Keratinocyte (primary cell): ENCODE measurements around the gene FOSB. TPM values are rescaled to one million over a fixed set of nuclear protein-coding genes. Genes with fewer than 3 reads are reported as not detected.

Source experiments
- DNase-seq: peaks from one replicate; pipeline ENCODE4 v3.0.0-alpha.2; 2011; ENCODE audit warnings: low read depth, missing footprints, low spot score
- FAIRE-seq: peaks from 2 replicates; lab custom pipeline; 2011; peaks lifted over from hg19 to GRCh38; lab: Jason Lieb, UNC
- H2AFZ ChIP-seq: 2 replicates; pipeline ENCODE4 v1.6.0; 2012; ENCODE audit warnings: low read length, control low read depth, inconsistent platforms; ENCODE audit not compliant: control insufficient read depth
- H3K27ac ChIP-seq: 2 replicates; pipeline ENCODE4 v1.5.1; 2011; ENCODE audit warnings: low read length; ENCODE audit not compliant: control insufficient read depth, insufficient read depth
- H3K27me3 ChIP-seq: 3 replicates; pipeline ENCODE4 v1.6.0; 2011; ENCODE audit warnings: low read length; ENCODE audit not compliant: control insufficient read depth, insufficient read depth; ENCODE audit errors: extremely low read depth
- H3K36me3 ChIP-seq, 2 experiments: 2 replicates in 1 of 2; 3 replicates in 1 of 2; pipeline ENCODE4 v1.5.1; 2011; ENCODE audit warnings: low read length in 2 of 2, mild to moderate bottlenecking in 1 of 2; ENCODE audit not compliant: control insufficient read depth in 2 of 2, insufficient read depth in 2 of 2; ENCODE audit errors: extremely low read depth in 1 of 2
- H3K4me1 ChIP-seq: 3 replicates; pipeline ENCODE4 v1.5.1; 2011; ENCODE audit warnings: low read length; ENCODE audit not compliant: control insufficient read depth, insufficient read depth; ENCODE audit errors: extremely low read depth
- H3K4me2 ChIP-seq: 3 replicates; pipeline ENCODE4 v1.6.0; 2011; ENCODE audit warnings: low read depth, low read length; ENCODE audit not compliant: control insufficient read depth, insufficient read depth; ENCODE audit errors: extremely low read depth
- H3K4me3 ChIP-seq, 3 experiments: fragments of 200-600 bp in 1 of 3; sonication (generic) in 1 of 3; 2 replicates in 2 of 3; 3 replicates in 1 of 3; pipeline ENCODE4 v1.5.1; 2011 to 2016; ENCODE audit warnings: low read length in 3 of 3, mild to moderate bottlenecking in 3 of 3, control low read depth in 2 of 3, inconsistent platforms in 1 of 3, low read depth in 1 of 3, mixed read lengths in 1 of 3, mixed run types in 1 of 3, moderate library complexity in 1 of 3; ENCODE audit not compliant: control insufficient read depth in 2 of 3, insufficient read depth in 2 of 3; ENCODE audit errors: extremely low read depth in 1 of 3
- H3K79me2 ChIP-seq: 2 replicates; pipeline ENCODE4 v1.6.0; 2012; ENCODE audit warnings: low read length; ENCODE audit not compliant: control insufficient read depth, insufficient read depth
- H3K9ac ChIP-seq: 3 replicates; pipeline ENCODE4 v1.6.0; 2011; ENCODE audit warnings: low read length; ENCODE audit not compliant: control insufficient read depth, insufficient read depth; ENCODE audit errors: extremely low read depth
- H3K9me1 ChIP-seq: 3 replicates; pipeline ENCODE4 v1.6.0; 2011; ENCODE audit warnings: low read length; ENCODE audit not compliant: control insufficient read depth, insufficient read depth; ENCODE audit errors: extremely low read depth
- H3K9me3 ChIP-seq: 2 replicates; pipeline ENCODE4 v1.5.1; 2012; ENCODE audit warnings: low read depth, low read length; ENCODE audit not compliant: control insufficient read depth
- H4K20me1 ChIP-seq: 3 replicates; pipeline ENCODE4 v1.6.0; 2011; ENCODE audit warnings: low read length; ENCODE audit not compliant: control insufficient read depth, insufficient read depth; ENCODE audit errors: extremely low read depth
- CTCF ChIP-seq, 3 experiments: IDR thresholded peaks in 1 of 3; conservative IDR thresholded peaks in 1 of 3; optimal IDR thresholded peaks in 1 of 3; 2 replicates in 2 of 3; 3 replicates in 1 of 3; pipeline versions ENCODE3 to v1.5.1; 2011; ENCODE audit warnings: low read length in 3 of 3, mild to moderate bottlenecking in 3 of 3, moderate library complexity in 2 of 3, control low read depth in 1 of 3, inconsistent platforms in 1 of 3; ENCODE audit not compliant: insufficient read depth in 2 of 3; ENCODE audit errors: extremely low read depth in 1 of 3
- EZH2 ChIP-seq: IDR thresholded peaks from one replicate; pipeline ENCODE4 v1.6.1; 2012; ENCODE audit warnings: inconsistent platforms, mild to moderate bottlenecking, low read length, moderate library complexity
- dilution Hi-C: fragments of 300-500 bp; cut with MboI; formaldehyde crosslinking; loops from one replicate; pipeline ENCODE4 v1.7.0; 2020; ENCODE audit warnings: low sequenced_read_pairs; ENCODE audit not compliant: extremely low pct_ligation_motif_present
- polyA plus RNA-seq, 5 experiments: library from polyadenylated mRNA; depleted of rRNA in 3 of 5; stranded (reverse) in 3 of 5; stranded (forward) in 1 of 5; unstranded in 1 of 5; fragments of >200 nt; gene quantifications; 1 replicate in 1 of 5; 2 replicates in 3 of 5; 3 replicates in 1 of 5; pipeline versions ENCODE4 v1.2.1 to v1.2.3, GENCODE V29; 2011 to 2012; ENCODE audit warnings: missing spikeins in 2 of 5, low read depth in 1 of 5, low replicate concordance in 1 of 5

The FOSB gene
- polyA plus RNA-seq, 1 donor (not counting 4 experiments of a cell fraction or from before 2014, with no cell fraction given), result 4.6 TPM

- no peaks in the 10 kb centered on the region for H3K27me3 ChIP-seq
- FAIRE-seq (no peak), DNase-seq (no peak)
- no peaks in the 10 kb centered on the region for H3K36me3 ChIP-seq
- TF ChIP-seq CTCF (optimal IDR thresholded peaks at IDR 0.05 in 1 of 3, IDR thresholded peaks at IDR 0.05 in 1 of 3, conservative IDR thresholded peaks at IDR 0.05 in 1 of 3; ENCODE audit: extremely low read depth in 1 of 3, insufficient read depth in 2 of 3, low read length in 3 of 3) (no peak), EZH2 (no peak)
- no peaks in the 10 kb centered on the region for H4K20me1 ChIP-seq
- H3K79me2 ChIP-seq, result no peaks in the 10 kb centered on the region
- H3K27ac ChIP-seq, result no peak overlapping the region
- dilution Hi-C loops, result no loop called here
- H3K9ac ChIP-seq, result no peak overlapping the region
- no peaks in the 10 kb centered on the region for H3K9me1 ChIP-seq
- peaks cover 16% of the 10 kb centered on the region for H3K4me1 ChIP-seq
- no peaks in the 10 kb centered on the region for H3K9me3 ChIP-seq
- no peak overlapping the region for H2AFZ ChIP-seq
- no peak overlapping the region for H3K4me3 ChIP-seq
- H3K4me2 ChIP-seq, result no peak overlapping the region
Measured at GRCh38 chr19:45471931-45472562, 4.3 kb downstream of the FOSB start.

GRCh38 chr19:45472563-45473366 lies 5.0 kb downstream of the FOSB start:
- Histone ChIP-seq H3K27ac (no peak overlapping the region), H2AFZ (no peak overlapping the region), H3K9ac (no peak overlapping the region)

More at GRCh38 chr19:45472563-45473366, 5.0 kb downstream of the FOSB start:
- FAIRE-seq (no peak), DNase-seq (no peak)
- Histone ChIP-seq H3K4me3 (no peak overlapping the region), H4K20me1 (no peaks in the 10 kb centered on the region), H3K4me2 (no peak overlapping the region), H3K79me2 (no peaks in the 10 kb centered on the region), H3K4me1 (peaks cover 15% of the 10 kb centered on the region), H3K27me3 (no peaks in the 10 kb centered on the region), H3K36me3 (no peaks in the 10 kb centered on the region), H3K9me1 (no peaks in the 10 kb centered on the region), H3K9me3 (no peaks in the 10 kb centered on the region)
- TF ChIP-seq EZH2 (no peak), CTCF (optimal IDR thresholded peaks at IDR 0.05 in 1 of 3, IDR thresholded peaks at IDR 0.05 in 1 of 3, conservative IDR thresholded peaks at IDR 0.05 in 1 of 3; ENCODE audit: extremely low read depth in 1 of 3, insufficient read depth in 2 of 3, low read length in 3 of 3) (no peak)
- dilution Hi-C loops, result no loop called here
